Dendritic cell treated with granulocyte-macrophage colony-stimulating factor and Interleukin-4, amounts not matched to agents 40 ng/mL and 50 ng/mL, for 4 days (primary cell): Measurements from ENCODE around the gene SAV1.
"Not testable (repeated sequence)": the region's sequence is repeated elsewhere in the genome, so short reads cannot be mapped to it uniquely, and the experiment has no call there.

Source experiments
- H3K27ac Mint-ChIP-seq: one replicate; pipeline ENCODE4 v1.8.0; 2022; ENCODE audit warnings: mild to moderate bottlenecking, mixed read lengths
- H3K27me3 Mint-ChIP-seq: one replicate; pipeline ENCODE4 v1.8.0; 2022; ENCODE audit warnings: mild to moderate bottlenecking, mixed read lengths
- H3K36me3 Mint-ChIP-seq: one replicate; pipeline ENCODE4 v1.8.0; 2022; ENCODE audit warnings: low read depth, mixed read lengths
- H3K4me1 Mint-ChIP-seq: one replicate; pipeline ENCODE4 v1.8.0; 2022; ENCODE audit warnings: low read depth, mixed read lengths
- H3K4me3 Mint-ChIP-seq: one replicate; pipeline ENCODE4 v1.8.0; 2022; ENCODE audit warnings: mild to moderate bottlenecking, moderate library complexity, mixed read lengths
- H3K9me3 Mint-ChIP-seq: one replicate; pipeline ENCODE4 v1.8.0; 2022; ENCODE audit warnings: mixed read lengths
- intact Hi-C: fragments of 100-400 bp; cut with micrococcal nuclease; formaldehyde crosslinking; loops from one replicate; pipeline ENCODE4 v1.15.0; 2022

SAV1 gene

DNA sequence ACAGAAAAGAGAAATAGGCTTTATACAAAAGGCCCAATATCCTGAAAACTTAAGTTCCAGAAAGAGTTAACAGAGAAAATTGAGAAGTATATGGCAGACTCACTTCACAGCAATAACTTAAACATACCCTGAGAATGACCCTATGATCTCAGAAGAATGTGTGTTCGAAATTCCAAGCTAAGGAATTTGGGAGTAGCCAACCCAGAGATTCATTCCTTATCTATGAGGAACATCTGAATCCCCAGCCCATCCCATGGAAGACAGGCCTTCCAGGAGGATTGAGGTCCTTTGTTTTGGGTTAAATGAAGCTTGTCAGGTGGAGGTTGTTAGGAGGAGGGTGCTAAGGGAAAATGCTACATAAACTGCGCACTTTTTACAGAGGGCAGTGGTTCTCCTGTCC, 7.5 kb upstream of the SAV1 start:
- Mint-ChIP-seq H3K36me3 (no peaks in the 10 kb centered on the region), H3K9me3 (no peaks in the 10 kb centered on the region), H3K4me1 (peaks cover 33% of the 10 kb centered on the region), H3K4me3 (no peak overlapping the region), H3K27me3 (no peaks in the 10 kb centered on the region), H3K27ac (no peak overlapping the region)
- intact Hi-C loops = no loop called here

DNA sequence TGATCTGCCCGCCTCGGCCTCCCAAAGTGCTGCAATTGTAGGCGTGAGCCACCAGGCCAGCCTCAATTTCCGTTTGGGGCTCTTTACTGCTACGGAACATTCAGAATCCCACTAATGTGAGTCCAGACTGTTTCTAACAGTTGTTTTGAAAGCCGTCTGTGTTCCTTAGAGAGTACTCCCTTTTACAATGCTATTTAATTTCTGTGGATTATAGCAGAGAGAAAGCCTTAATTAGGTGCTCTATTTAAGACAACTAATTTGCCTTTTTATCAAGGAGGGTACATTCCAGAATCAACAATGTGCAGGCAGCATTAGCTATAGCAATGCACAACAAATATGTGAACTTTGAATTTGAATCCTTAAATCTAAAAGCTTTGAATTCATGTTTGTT, 2.8 kb upstream of the SAV1 start:
- Mint-ChIP-seq H3K27me3 (no peaks in the 10 kb centered on the region), H3K27ac (peak overlapping the region; percentile 45), H3K36me3 (no peaks in the 10 kb centered on the region), H3K9me3 (no peaks in the 10 kb centered on the region), H3K4me3 (no peak overlapping the region), H3K4me1 (peaks cover 17% of the 10 kb centered on the region)
- intact Hi-C loops = no loop called here

DNA sequence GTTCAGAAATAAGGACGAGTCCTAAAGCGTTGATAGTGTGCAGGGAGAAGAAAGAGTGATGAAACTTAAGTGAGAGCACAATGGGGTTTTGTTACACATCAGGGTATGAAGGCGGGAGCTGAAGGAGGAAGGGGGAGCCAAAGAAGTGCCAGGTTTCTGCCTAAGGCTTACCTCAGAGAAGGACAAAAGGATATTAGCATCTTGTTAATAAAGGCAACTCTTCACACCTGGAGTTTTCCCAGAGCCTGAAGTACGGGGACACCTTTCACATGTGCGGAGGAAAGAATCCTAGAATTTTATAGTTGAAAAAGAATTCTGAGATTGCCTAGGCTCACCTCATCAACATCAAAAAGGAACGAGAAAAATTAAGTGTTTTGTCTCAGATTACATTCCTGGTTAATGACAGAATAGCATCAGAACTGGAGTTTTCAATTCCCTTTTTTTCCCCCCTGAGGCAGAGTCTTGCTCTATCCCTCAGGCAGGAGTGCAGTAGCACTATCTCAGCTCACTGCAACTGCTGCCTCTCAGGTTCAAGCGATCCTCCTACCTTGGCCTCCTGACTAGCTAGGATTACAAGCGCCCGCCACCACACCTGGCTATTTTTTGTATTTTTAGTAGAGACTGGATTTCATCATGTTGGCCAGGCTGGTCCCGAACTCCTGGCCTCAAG, 2.2 kb upstream of the SAV1 start:
- Mint-ChIP-seq H3K4me3 (no peak overlapping the region), H3K9me3 (no peaks in the 10 kb centered on the region), H3K27me3 (no peaks in the 10 kb centered on the region), H3K4me1 (peaks cover 15% of the 10 kb centered on the region), H3K27ac (peak overlapping the region; percentile 45), H3K36me3 (no peaks in the 10 kb centered on the region)
- intact Hi-C loops = no loop called here

DNA sequence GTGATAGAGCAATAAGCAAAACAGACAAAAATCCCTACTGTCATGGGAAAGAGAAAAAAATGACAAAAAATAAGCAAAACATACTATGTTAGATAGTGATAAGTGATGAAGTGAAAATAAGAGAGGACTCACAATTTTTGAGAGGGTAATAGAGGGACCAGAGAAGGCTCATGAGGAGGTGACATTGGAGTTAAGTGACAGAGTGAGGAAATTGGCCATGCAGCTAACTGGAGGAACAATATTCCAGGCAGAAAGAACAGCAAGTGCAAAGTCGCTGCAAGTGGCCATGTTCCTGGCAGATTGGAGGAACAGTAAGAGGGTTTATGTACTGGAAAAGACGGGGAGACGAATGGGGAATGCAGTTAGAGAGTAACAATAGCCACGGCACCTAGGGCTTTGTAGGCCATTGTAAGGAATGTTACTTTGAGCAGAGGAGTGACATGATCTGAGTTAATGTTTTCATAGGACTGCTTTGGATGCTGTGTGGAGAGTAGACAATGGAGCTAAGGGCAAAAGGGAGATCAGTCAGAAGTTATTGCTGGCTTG, 1.4 kb upstream of the SAV1 start:
- Mint-ChIP-seq H3K4me1 (peaks cover 12% of the 10 kb centered on the region), H3K4me3 (no peak overlapping the region), H3K36me3 (peaks cover 4% of the 10 kb centered on the region), H3K9me3 (no peaks in the 10 kb centered on the region), H3K27me3 (no peaks in the 10 kb centered on the region), H3K27ac (no peak overlapping the region)
- intact Hi-C loops = no loop called here

DNA sequence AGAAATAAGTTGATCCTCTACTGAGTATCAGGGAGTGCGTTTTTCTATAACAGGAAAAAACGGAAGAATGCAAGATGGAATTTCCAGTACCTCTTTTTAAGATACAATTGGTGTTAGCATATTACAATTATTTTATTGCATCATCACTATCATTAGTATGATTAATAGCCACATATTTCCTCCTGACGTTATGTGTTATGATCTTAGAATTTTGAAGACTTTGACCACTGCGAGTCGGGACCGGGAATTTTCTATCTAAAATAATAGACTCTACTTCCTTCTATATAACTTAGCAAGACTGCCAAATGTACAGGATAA, 679 bp upstream of the SAV1 start:
- Mint-ChIP-seq H3K4me3 (no peak overlapping the region), H3K36me3 (peaks cover 11% of the 10 kb centered on the region), H3K27ac (no peak overlapping the region), H3K27me3 (no peaks in the 10 kb centered on the region), H3K9me3 (no peaks in the 10 kb centered on the region), H3K4me1 (peaks cover 15% of the 10 kb centered on the region)
- intact Hi-C loops = no loop called here

DNA sequence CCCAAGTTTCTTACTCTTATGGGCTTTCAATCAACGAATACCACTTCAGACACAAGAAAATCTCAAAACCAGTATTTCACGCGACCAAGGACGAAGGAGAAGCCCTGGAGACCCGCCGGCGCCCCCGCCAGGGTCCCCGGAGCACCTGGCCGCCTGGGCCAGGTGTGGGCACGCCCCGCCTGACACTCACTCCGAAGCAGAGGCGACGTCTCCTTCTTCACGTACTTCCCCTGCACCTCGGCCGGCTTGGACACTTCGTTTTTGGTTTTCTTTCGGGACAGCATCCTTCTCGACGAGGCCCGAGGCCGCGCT, 466 bp downstream of the SAV1 start:
- intact Hi-C loops = no loop called here

DNA sequence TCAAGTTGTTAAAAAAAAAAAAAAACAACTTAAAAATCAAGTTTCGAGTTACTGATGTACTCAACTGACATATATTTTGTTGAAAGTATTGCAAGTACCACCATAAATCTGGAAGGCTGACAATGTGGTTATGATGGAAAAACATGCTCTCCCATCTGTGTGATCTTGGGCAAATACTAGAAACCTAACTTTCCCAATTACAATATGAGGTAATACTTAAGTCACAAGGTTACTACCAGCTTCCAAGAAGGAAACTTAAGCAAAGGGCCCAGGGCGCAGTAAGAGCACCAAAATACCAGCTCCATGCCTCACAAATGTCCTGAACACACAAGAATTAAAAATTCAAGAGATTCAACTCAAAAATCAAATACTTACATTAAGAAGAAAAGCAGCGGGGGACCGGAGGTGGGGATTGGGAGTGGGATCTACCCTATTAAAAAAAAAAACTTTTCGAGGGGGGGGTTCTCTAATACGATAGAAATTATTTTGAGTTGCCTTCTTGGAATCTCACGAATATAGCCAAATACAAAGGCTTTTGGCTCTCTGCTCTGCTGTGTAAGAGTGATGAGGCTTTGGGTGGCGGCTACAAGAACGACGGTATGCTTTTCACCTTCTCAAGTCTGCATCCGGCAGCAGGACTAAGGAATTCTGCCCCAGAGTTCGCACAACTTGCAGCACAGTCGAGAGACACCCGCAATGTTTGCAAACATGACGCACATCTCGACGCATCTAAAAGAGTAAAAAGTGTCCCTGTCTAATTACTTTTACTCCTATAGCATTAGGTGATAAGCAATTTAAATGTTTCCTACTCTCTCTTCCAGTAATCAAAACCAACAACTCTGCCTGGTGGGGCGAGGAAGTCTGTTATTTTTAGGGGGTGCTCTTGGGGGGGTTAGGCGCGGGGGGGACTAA, 1.1 kb downstream of the SAV1 start:
- peaks cover 21% of the 10 kb centered on the region for H3K36me3 Mint-ChIP-seq
- no peak overlapping the region for H3K27ac Mint-ChIP-seq
- no peaks in the 10 kb centered on the region for H3K27me3 Mint-ChIP-seq

More for the DNA sequence above, 466 bp downstream of the SAV1 start:
- H3K9me3 Mint-ChIP-seq = no peaks in the 10 kb centered on the region
- peaks cover 21% of the 10 kb centered on the region for H3K36me3 Mint-ChIP-seq
- H3K27me3 Mint-ChIP-seq = no peaks in the 10 kb centered on the region
- H3K27ac Mint-ChIP-seq = no peak overlapping the region
- peaks cover 24% of the 10 kb centered on the region for H3K4me1 Mint-ChIP-seq
- H3K4me3 Mint-ChIP-seq = no peak overlapping the region

DNA sequence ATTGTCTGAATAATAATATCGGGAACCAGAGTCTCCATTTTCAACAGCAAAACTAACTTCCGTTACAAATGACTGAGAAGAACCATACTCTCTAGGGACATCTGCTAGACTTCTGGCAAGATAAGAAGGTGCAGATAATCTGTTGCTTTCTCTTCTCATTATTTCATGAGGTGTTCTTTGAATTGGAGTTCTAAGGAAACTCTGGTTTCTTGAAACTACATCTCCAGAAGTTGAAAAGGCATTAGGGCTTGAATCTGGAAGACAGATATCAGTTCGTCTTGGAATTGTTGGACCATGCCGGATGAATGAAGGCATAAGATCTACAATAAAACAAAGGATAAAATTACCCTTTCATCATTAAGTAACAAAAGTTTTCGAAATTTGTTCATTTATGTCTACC, 2.8 kb downstream of the SAV1 start:
- peaks cover 36% of the 10 kb centered on the region for H3K36me3 Mint-ChIP-seq
- H3K4me3 Mint-ChIP-seq, H3K27me3 Mint-ChIP-seq, intact Hi-C loops, H3K27ac Mint-ChIP-seq, H3K9me3 Mint-ChIP-seq: not testable (repeated sequence)
- H3K4me1 Mint-ChIP-seq = peaks cover 30% of the 10 kb centered on the region

More for the DNA sequence above, 1.1 kb downstream of the SAV1 start:
- Mint-ChIP-seq H3K9me3 (no peaks in the 10 kb centered on the region), H3K4me3 (no peak overlapping the region), H3K4me1 (peaks cover 25% of the 10 kb centered on the region)
- intact Hi-C loops = no loop called here

DNA sequence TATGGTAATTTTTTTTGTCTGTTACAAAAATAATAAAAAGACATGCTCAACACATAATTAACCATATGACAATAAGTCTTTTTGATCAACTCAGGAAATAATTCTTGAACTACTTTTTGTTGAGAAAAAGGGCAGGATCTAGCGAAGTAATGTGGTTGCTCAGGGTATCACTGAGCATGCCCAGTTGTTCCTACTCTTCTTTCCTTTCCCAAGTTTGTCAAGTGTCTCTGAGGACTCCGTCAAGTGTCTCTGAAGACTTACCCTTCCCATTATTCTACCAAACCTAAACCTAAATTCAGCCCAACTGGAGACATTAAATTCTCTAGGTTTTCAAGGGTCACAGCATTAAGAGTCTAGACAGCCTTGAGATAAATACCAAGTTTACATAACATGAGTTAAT, 3.5 kb downstream of the SAV1 start:
- H3K9me3 Mint-ChIP-seq, H3K27ac Mint-ChIP-seq, H3K27me3 Mint-ChIP-seq, H3K4me3 Mint-ChIP-seq, intact Hi-C loops: not testable (repeated sequence)
- H3K4me1 Mint-ChIP-seq = peaks cover 35% of the 10 kb centered on the region
- H3K36me3 Mint-ChIP-seq = peaks cover 36% of the 10 kb centered on the region

DNA sequence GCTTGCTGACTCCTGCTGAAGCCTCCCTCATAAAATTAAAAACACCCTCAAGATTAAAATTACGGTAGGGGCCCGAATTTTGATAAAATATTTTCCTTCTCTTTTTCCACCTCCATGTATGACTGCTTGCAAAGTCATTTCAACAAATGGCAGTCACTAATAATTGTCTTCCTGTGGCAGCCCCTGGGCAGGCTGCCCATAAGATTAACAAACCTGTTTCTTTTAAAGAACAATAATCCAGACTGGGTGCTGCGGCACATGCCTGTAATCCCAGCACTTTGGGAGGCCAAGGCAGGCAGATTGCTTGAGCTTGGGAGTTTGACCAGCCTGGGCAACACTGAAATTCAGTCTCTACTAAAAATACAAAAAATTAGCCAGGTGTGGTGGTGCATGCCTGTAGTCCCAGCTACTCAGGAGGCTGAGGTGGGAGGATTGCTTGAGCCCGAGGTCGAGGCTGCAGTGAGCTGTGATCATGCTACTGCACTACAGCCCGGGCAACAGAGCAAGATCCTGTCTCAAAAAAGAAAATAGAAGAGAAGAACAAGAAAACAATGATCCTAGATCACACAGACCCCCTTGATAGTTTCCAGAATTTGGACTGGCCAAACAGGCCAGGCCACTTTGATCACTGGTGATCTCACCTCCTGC, 8.7 kb downstream of the SAV1 start:
- no peak overlapping the region for H3K27ac Mint-ChIP-seq
- H3K27me3 Mint-ChIP-seq = no peaks in the 10 kb centered on the region
- intact Hi-C loops = no loop called here
- H3K4me1 Mint-ChIP-seq = peaks cover 23% of the 10 kb centered on the region
- H3K4me3 Mint-ChIP-seq = no peak overlapping the region
- H3K9me3 Mint-ChIP-seq = no peaks in the 10 kb centered on the region
- H3K36me3 Mint-ChIP-seq = peaks cover 37% of the 10 kb centered on the region

DNA sequence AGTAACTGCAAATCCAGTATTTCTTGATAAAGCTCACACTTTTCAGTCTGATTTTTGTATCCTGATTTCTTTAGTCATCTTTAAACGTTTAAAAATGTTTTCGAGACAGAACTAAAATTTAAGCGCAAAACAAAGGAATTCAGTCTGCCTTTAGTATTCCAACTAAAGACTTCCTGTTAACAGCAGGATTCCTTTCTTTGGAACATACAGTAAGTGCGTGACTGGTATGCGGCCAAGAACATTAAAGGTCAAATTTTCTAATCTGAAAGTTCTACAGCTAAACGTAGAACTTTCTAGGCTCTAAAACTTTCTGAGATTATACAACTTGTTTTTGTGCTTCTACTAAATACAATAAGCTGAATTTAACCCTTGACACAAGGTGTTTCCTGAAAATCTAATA, 9.9 kb downstream of the SAV1 start:
- intact Hi-C loops = no loop called here
- no peak overlapping the region for H3K4me3 Mint-ChIP-seq
- peaks cover 27% of the 10 kb centered on the region for H3K36me3 Mint-ChIP-seq
- no peaks in the 10 kb centered on the region for H3K27me3 Mint-ChIP-seq
- H3K9me3 Mint-ChIP-seq = no peaks in the 10 kb centered on the region
- no peak overlapping the region for H3K27ac Mint-ChIP-seq
- H3K4me1 Mint-ChIP-seq = peaks cover 16% of the 10 kb centered on the region

DNA sequence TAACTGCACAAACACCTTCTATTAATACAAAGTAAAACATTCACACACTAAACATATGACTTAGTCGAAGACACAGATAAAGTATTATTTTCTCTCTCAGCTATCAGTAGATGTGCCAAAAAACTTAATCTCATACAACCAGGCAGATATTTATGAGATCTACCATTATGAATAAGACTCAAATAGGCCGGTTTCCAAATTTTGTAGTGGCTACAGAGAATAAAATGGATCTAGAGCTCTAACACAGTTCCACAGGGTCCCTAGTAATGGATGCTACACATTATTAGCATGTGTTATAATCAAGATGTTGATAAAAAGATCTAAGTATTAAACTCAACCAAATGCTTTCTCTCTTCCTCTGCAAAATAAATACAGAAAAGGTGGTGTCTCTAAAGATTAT, 10.4 kb downstream of the SAV1 start:
- H3K4me3 Mint-ChIP-seq = no peak overlapping the region
- peaks cover 13% of the 10 kb centered on the region for H3K4me1 Mint-ChIP-seq
- no peaks in the 10 kb centered on the region for H3K9me3 Mint-ChIP-seq
- no peak overlapping the region for H3K27ac Mint-ChIP-seq
- peaks cover 23% of the 10 kb centered on the region for H3K36me3 Mint-ChIP-seq
- intact Hi-C loops = no loop called here
- H3K27me3 Mint-ChIP-seq = no peaks in the 10 kb centered on the region

DNA sequence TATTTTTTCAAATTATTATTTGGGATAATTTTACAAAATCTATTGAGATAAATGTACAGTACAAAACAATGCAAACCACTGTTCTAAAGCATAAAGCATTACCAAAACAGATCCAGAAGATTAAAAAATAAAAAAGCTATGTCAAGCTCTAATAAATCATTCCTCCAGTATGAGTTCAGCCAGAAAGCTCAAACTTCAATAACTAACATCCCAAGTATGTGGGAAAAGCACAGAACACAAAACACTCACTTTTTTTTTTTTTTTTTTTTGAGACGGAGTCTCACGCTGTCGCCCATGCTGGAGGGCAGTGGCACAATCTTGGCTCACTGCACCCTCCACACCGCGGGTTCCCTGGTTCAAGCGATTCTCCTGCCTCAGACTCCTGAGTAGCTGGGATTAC, 11.3 kb downstream of the SAV1 start:
- Mint-ChIP-seq H3K4me1 (peaks cover 10% of the 10 kb centered on the region), H3K27me3 (no peaks in the 10 kb centered on the region), H3K9me3 (no peaks in the 10 kb centered on the region), H3K36me3 (peaks cover 19% of the 10 kb centered on the region), H3K27ac (no peak overlapping the region), H3K4me3 (no peak overlapping the region)
- intact Hi-C loops = no loop called here

DNA sequence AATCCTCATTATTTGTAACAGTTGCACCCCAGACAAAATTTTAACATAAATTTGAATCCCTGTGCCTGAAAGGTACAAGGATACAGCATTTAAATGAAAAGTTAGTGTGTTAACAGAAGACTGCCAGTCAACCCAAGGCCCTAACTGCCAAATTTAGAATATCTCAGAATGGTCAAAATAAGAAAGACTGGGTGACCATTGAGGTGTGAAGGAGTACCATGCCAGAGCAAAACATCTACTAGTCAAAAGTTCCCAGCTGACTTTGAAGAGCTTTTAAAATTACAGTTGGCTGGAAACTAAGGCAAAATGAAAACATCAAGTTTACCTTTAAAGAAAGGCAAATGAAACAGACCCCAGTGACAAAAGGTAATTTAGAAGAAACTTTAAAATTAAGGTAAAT, 18.4 kb downstream of the SAV1 start:
- intact Hi-C loops = loop anchor here (5.0 kb wide), 1 partner anchor 38 kb away; no protein-coding TSS in a partner anchor
- Mint-ChIP-seq H3K27ac (no peak overlapping the region), H3K27me3 (no peaks in the 10 kb centered on the region), H3K4me1 (no peaks in the 10 kb centered on the region), H3K36me3 (peaks cover 18% of the 10 kb centered on the region), H3K4me3 (no peak overlapping the region), H3K9me3 (no peaks in the 10 kb centered on the region)
